GM06990 (cell line): ENCODE results near the gene ACAP2.
A peak's percentile ranks its signal among the peaks of the same experiment; 100 is the strongest.

Source experiments
- DNase-seq: peaks from one replicate; pipeline ENCODE4 v3.0.0-alpha.2; 2011; ENCODE audit not compliant: insufficient read length; ENCODE audit errors: extremely low read depth
- H3K27me3 ChIP-seq: replicated peaks from 2 replicates; pipeline ENCODE4 v1.6.0; 2011; ENCODE audit warnings: low read length; ENCODE audit not compliant: control insufficient read depth, insufficient read depth
- H3K36me3 ChIP-seq: 2 replicates; pipeline ENCODE4 v1.5.1; 2011; ENCODE audit warnings: low read length; ENCODE audit not compliant: control insufficient read depth, insufficient read depth
- H3K4me3 ChIP-seq: replicated peaks from 2 replicates; pipeline ENCODE4 v1.5.1; 2011; ENCODE audit warnings: low read depth, mild to moderate bottlenecking, control low read depth, low read length
- CTCF ChIP-seq: IDR thresholded peaks from 2 replicates; pipeline ENCODE4 v1.5.1; 2011; ENCODE audit warnings: low read length, control low read depth, mild to moderate bottlenecking, inconsistent platforms; ENCODE audit not compliant: insufficient read depth, poor library complexity, severe bottlenecking

The ACAP2 gene

GRCh38 chr3:195259154-195259474 lies 183.7 kb downstream of the ACAP2 start:
- H3K27me3 ChIP-seq: no peaks in the 10 kb centered on the region
- no peak for DNase-seq
- peaks cover 1% of the 10 kb centered on the region; the same call in 1 of the 2 replicates for H3K36me3 ChIP-seq
- peak overlapping the region; percentile 58 for H3K4me3 ChIP-seq
- no peak for TF ChIP-seq CTCF

GRCh38 chr3:195258449-195259153 lies 184.2 kb downstream of the ACAP2 start:
- Histone ChIP-seq H3K4me3 (peak overlapping the region; percentile 58), H3K36me3 (peaks cover 1% of the 10 kb centered on the region; the same call in 1 of the 2 replicates), H3K27me3 (no peaks in the 10 kb centered on the region)
- no peak for DNase-seq
- TF ChIP-seq CTCF: no peak

- Histone ChIP-seq H3K4me3 (no peak overlapping the region), H3K36me3 (peaks cover 1% of the 10 kb centered on the region; the same call in 1 of the 2 replicates), H3K27me3 (no peaks in the 10 kb centered on the region)
- no peak for DNase-seq
- TF ChIP-seq CTCF: no peak
Observed at GRCh38 chr3:195257454-195258448, 185.1 kb downstream of the ACAP2 start.

GRCh38 chr3:195256639-195257453 lies 186.0 kb downstream of the ACAP2 start:
- H3K27me3 ChIP-seq: no peaks in the 10 kb centered on the region
- DNase-seq: no peak
- peaks cover 1% of the 10 kb centered on the region; the same call in 1 of the 2 replicates for H3K36me3 ChIP-seq
- H3K4me3 ChIP-seq: no peak overlapping the region
- TF ChIP-seq CTCF: no peak

- no peak for DNase-seq
- peaks cover 1% of the 10 kb centered on the region; the same call in 1 of the 2 replicates for H3K36me3 ChIP-seq
- TF ChIP-seq CTCF: no peak
- no peaks in the 10 kb centered on the region for H3K27me3 ChIP-seq
- H3K4me3 ChIP-seq: no peak overlapping the region
Observed at GRCh38 chr3:195255571-195256501, 187.0 kb downstream of the ACAP2 start.
